Fibroblast of lung (primary cell): Measurements from ENCODE around the gene SLC22A14. TPM values are rescaled to one million over a fixed set of nuclear protein-coding genes. Genes with fewer than 3 reads are reported as not detected.

Experiments
- DNase-seq, 2 donors: peaks; one replicate each; pipeline versions ENCODE4 v3.0.0 to v3.0.0-alpha.2; 2010; ENCODE audit warnings: low read depth in 2 of 2
- H2AFZ ChIP-seq: 2 replicates; pipeline ENCODE4 v1.5.1; 2012; ENCODE audit warnings: low read length, control low read depth, inconsistent platforms
- H3K27ac ChIP-seq: 2 replicates; pipeline ENCODE4 v1.5.1; 2011; ENCODE audit warnings: low read length, control low read depth; ENCODE audit not compliant: insufficient read depth
- H3K27me3 ChIP-seq: 2 replicates; pipeline ENCODE4 v1.5.1; 2011; ENCODE audit warnings: mild to moderate bottlenecking, low read length; ENCODE audit not compliant: control insufficient read depth, insufficient read depth
- H3K36me3 ChIP-seq: 2 replicates; pipeline ENCODE4 v1.5.1; 2011; ENCODE audit warnings: low read length; ENCODE audit not compliant: control insufficient read depth, insufficient read depth
- H3K4me1 ChIP-seq: 2 replicates; pipeline ENCODE4 v1.5.1; 2011; ENCODE audit warnings: low read length; ENCODE audit not compliant: control insufficient read depth, insufficient read depth; ENCODE audit errors: extremely low read depth
- H3K4me2 ChIP-seq: 2 replicates; pipeline ENCODE4 v1.5.1; 2011; ENCODE audit warnings: low read length, control low read depth; ENCODE audit not compliant: insufficient read depth; ENCODE audit errors: extremely low read depth
- H3K4me3 ChIP-seq, 4 experiments: fragments of 200-600 bp in 1 of 4; sonication (generic) in 1 of 4; replicated peaks in 1 of 4; 2 replicates each; pipeline ENCODE4 v1.5.1; 2011 to 2016; ENCODE audit warnings: low read length in 4 of 4, low read depth in 3 of 4, mild to moderate bottlenecking in 3 of 4, control low read depth in 2 of 4, inconsistent platforms in 1 of 4, mixed read lengths in 1 of 4; ENCODE audit not compliant: insufficient read depth in 1 of 4; ENCODE audit errors: control extremely low read depth in 1 of 4
- H3K79me2 ChIP-seq: 2 replicates; pipeline ENCODE4 v1.5.1; 2012; ENCODE audit warnings: mild to moderate bottlenecking, low read length, inconsistent platforms; ENCODE audit not compliant: control insufficient read depth, insufficient read depth
- H3K9ac ChIP-seq: 2 replicates; pipeline ENCODE4 v1.5.1; 2011; ENCODE audit warnings: mild to moderate bottlenecking, low read length, control low read depth; ENCODE audit not compliant: insufficient read depth
- H3K9me3 ChIP-seq: 2 replicates; pipeline ENCODE4 v1.5.1; 2012; ENCODE audit warnings: low read depth, low read length; ENCODE audit not compliant: control insufficient read depth, insufficient read depth
- H4K20me1 ChIP-seq: 2 replicates; pipeline ENCODE4 v1.5.1; 2011; ENCODE audit warnings: low read length; ENCODE audit not compliant: control insufficient read depth, insufficient read depth; ENCODE audit errors: extremely low read depth
- EZH2 ChIP-seq: IDR thresholded peaks from 2 replicates; pipeline ENCODE4 v1.5.1; 2012; ENCODE audit warnings: low read length, control low read depth, mild to moderate bottlenecking; ENCODE audit errors: missing control alignments
- polyA plus RNA-seq, 2 donors: library from polyadenylated mRNA; depleted of rRNA in 1 of 2; stranded (reverse) in 1 of 2; unstranded in 1 of 2; fragments of >200 nt; gene quantifications; 2 replicates each; pipeline ENCODE4 v1.2.1, GENCODE V29; 2011 to 2012; ENCODE audit warnings: missing spikeins in 1 of 2
- total RNA-seq: library from RNA; depleted of rRNA; stranded (reverse); fragments of >200 nt; gene quantifications from 2 replicates; pipeline ENCODE4 v1.2.1, GENCODE V29; 2014
- TF ChIP-seq, protein P1 (sequence below), 2 donors: IDR thresholded peaks in 1 of 2; conservative IDR thresholded peaks in 1 of 2; 1 replicate in 1 of 2; 2 replicates in 1 of 2; pipeline ENCODE4 v1.5.1; 2011 to 2012; ENCODE audit warnings: low read length in 2 of 2, control low read depth in 1 of 2, inconsistent platforms in 1 of 2, low read depth in 1 of 2, mild to moderate bottlenecking in 1 of 2

Gene SLC22A14
- total and polyA plus RNA-seq, 2 donors (not counting 1 experiment from before 2014, with no cell fraction given), result 0.17 TPM; not detected in 1

DNA sequence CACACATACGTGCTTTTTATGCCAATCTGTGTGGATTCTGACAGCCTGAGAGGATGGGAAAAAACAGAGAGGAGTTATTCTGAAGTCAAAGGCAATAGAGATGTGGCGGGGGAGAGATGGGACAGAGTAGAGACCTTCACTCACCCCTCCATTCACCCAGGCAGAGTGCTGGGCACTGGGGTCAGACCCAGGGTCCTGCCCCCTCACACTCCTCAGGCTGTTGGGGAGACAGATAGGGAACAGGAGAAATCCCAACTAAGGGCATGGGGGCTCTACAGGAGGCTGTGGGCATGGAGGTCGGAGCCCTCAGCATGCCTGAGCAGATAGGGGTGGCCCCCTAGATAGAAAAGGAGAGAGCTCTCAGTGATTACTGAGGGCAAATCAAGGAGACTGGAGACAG is 30.3 kb downstream of the SLC22A14 start:
- TF ChIP-seq EZH2, result no peak
- TF ChIP-seq, protein P1, sequence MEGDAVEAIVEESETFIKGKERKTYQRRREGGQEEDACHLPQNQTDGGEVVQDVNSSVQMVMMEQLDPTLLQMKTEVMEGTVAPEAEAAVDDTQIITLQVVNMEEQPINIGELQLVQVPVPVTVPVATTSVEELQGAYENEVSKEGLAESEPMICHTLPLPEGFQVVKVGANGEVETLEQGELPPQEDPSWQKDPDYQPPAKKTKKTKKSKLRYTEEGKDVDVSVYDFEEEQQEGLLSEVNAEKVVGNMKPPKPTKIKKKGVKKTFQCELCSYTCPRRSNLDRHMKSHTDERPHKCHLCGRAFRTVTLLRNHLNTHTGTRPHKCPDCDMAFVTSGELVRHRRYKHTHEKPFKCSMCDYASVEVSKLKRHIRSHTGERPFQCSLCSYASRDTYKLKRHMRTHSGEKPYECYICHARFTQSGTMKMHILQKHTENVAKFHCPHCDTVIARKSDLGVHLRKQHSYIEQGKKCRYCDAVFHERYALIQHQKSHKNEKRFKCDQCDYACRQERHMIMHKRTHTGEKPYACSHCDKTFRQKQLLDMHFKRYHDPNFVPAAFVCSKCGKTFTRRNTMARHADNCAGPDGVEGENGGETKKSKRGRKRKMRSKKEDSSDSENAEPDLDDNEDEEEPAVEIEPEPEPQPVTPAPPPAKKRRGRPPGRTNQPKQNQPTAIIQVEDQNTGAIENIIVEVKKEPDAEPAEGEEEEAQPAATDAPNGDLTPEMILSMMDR (conservative IDR thresholded peaks at IDR 0.05 in 1 of 2, IDR thresholded peaks at IDR 0.05 in 1 of 2; ENCODE audit: low read depth in 1 of 2, low read length in 2 of 2), result no peak
- Histone ChIP-seq H2AFZ (no peak overlapping the region), H3K4me3 (no peak overlapping the region), H3K9me3 (no peaks in the 10 kb centered on the region), H4K20me1 (no peaks in the 10 kb centered on the region), H3K27me3 (peaks cover 7% of the 10 kb centered on the region), H3K36me3 (no peaks in the 10 kb centered on the region), H3K27ac (no peak overlapping the region), H3K4me2 (no peak overlapping the region), H3K4me1 (no peaks in the 10 kb centered on the region), H3K9ac (no peak overlapping the region), H3K79me2 (no peaks in the 10 kb centered on the region)
- no peak for DNase-seq

DNA sequence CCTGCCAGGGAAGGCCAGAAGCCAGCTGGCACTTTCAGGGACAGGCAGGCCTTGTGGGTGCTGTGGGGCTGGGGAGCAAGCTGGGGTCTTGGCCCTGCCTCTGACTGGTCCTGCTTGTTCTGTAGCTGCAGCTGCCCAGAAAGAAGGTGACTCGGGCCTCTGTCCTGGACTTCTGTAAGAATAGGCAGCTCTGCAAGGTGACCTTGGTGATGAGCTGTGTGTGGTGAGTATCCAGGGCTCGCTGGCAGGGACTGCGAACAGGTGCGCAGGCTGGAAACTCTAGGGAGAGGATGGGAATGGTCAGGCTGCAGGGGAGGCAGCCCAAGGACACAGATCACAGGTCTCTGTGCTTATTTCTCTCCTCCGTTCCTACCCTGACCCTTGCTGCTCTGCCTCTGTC is 31.2 kb downstream of the SLC22A14 start:
- no peak for DNase-seq
- H3K4me3 ChIP-seq, result no peak overlapping the region

DNA sequence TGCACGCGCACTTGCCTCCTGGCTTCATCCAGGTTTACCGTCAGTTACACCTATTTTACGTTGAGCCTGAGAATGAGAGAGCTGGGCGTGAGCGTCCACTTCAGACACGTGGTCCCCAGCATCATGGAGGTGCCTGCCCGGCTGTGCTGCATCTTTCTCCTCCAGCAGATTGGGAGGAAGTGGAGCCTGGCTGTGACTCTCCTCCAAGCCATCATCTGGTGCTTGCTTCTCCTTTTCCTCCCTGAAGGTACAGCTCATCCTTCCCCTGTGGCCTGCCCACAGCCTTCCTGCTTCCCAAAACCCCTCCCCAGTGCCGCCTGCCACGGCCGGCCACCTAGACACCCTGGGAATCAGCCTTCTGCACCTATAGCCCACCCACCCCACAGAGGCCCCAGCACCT is 31.6 kb downstream of the SLC22A14 start:
- no peaks in the 10 kb centered on the region for H3K36me3 ChIP-seq
- no peak overlapping the region for H3K9ac ChIP-seq
- H3K4me3 ChIP-seq, result no peak overlapping the region
- no peaks in the 10 kb centered on the region for H4K20me1 ChIP-seq
- H3K79me2 ChIP-seq, result no peaks in the 10 kb centered on the region
- TF ChIP-seq, protein P1 (conservative IDR thresholded peaks at IDR 0.05 in 1 of 2, IDR thresholded peaks at IDR 0.05 in 1 of 2; ENCODE audit: low read depth in 1 of 2, low read length in 2 of 2), result no peak
- no peak for TF ChIP-seq EZH2
- no peak overlapping the region for H3K4me2 ChIP-seq
- H3K9me3 ChIP-seq, result no peaks in the 10 kb centered on the region
- peaks cover 7% of the 10 kb centered on the region for H3K27me3 ChIP-seq
- H2AFZ ChIP-seq, result no peak overlapping the region
- no peak overlapping the region for H3K27ac ChIP-seq
- no peaks in the 10 kb centered on the region for H3K4me1 ChIP-seq
- DNase-seq, result no peak

More for the DNA sequence above, 31.2 kb downstream of the SLC22A14 start:
- H3K4me1 ChIP-seq, result no peaks in the 10 kb centered on the region
- H3K27me3 ChIP-seq, result peaks cover 7% of the 10 kb centered on the region
- H3K27ac ChIP-seq, result no peak overlapping the region
- no peaks in the 10 kb centered on the region for H3K36me3 ChIP-seq
- TF ChIP-seq EZH2, result no peak
- TF ChIP-seq, protein P1 (conservative IDR thresholded peaks at IDR 0.05 in 1 of 2, IDR thresholded peaks at IDR 0.05 in 1 of 2; ENCODE audit: low read depth in 1 of 2, low read length in 2 of 2), result no peak
- H3K9ac ChIP-seq, result no peak overlapping the region
- H4K20me1 ChIP-seq, result no peaks in the 10 kb centered on the region
- H3K4me2 ChIP-seq, result no peak overlapping the region
- H2AFZ ChIP-seq, result no peak overlapping the region
- H3K9me3 ChIP-seq, result no peaks in the 10 kb centered on the region
- H3K79me2 ChIP-seq, result no peaks in the 10 kb centered on the region
